ENCODE data around the gene KLHL35.

KLHL35 gene

GRCh38 chr11:75445315-75445953 lies 12.4 kb upstream of the KLHL35 start:
- peak; percentile 94 for TF ChIP-seq CTCF (IDR thresholded peaks at IDR 0.05; ENCODE audit: low read depth, low read length)
- DNase-seq (ENCODE audit: extremely low read depth, low read depth) = peak; percentile 8

GRCh38 chr11:75443043-75443442 lies 10.0 kb upstream of the KLHL35 start:
- no peak for TF ChIP-seq CTCF (IDR thresholded peaks at IDR 0.05; ENCODE audit: low read depth, low read length)
- DNase-seq (ENCODE audit: extremely low read depth, low read depth) = no peak

GRCh38 chr11:75442161-75442885 lies 9.3 kb upstream of the KLHL35 start:
- DNase-seq (ENCODE audit: extremely low read depth, low read depth) = no peak
- no peak for TF ChIP-seq CTCF (IDR thresholded peaks at IDR 0.05; ENCODE audit: low read depth, low read length)

- no peak for TF ChIP-seq CTCF (IDR thresholded peaks at IDR 0.05; ENCODE audit: low read depth, low read length)
- DNase-seq (ENCODE audit: extremely low read depth, low read depth) = no peak
Observed at GRCh38 chr11:75441804-75442132, 8.8 kb upstream of the KLHL35 start.

GRCh38 chr11:75440960-75441803 lies 8.2 kb upstream of the KLHL35 start:
- DNase-seq (ENCODE audit: extremely low read depth, low read depth) = no peak
- TF ChIP-seq CTCF (IDR thresholded peaks at IDR 0.05; ENCODE audit: low read depth, low read length) = no peak

GRCh38 chr11:75439495-75440120 lies 6.6 kb upstream of the KLHL35 start:
- no peak for TF ChIP-seq CTCF (IDR thresholded peaks at IDR 0.05; ENCODE audit: low read depth, low read length)
- DNase-seq (ENCODE audit: extremely low read depth, low read depth) = no peak
